HG03432 (cell line): ENCODE results near the gene CLDN4.
"Not testable (repeated sequence)": the region's sequence is repeated elsewhere in the genome, so short reads cannot be mapped to it uniquely, and the experiment has no call there.

ENCODE experiments used
- ATAC-seq: cut with Tn5 transposase; IDR thresholded peaks from one replicate; pipeline ENCODE4 v1.9.1; 2021; ENCODE audit warnings: mild to moderate bottlenecking, moderate library complexity; ENCODE audit not compliant: unreplicated experiment

CLDN4 gene

DNA sequence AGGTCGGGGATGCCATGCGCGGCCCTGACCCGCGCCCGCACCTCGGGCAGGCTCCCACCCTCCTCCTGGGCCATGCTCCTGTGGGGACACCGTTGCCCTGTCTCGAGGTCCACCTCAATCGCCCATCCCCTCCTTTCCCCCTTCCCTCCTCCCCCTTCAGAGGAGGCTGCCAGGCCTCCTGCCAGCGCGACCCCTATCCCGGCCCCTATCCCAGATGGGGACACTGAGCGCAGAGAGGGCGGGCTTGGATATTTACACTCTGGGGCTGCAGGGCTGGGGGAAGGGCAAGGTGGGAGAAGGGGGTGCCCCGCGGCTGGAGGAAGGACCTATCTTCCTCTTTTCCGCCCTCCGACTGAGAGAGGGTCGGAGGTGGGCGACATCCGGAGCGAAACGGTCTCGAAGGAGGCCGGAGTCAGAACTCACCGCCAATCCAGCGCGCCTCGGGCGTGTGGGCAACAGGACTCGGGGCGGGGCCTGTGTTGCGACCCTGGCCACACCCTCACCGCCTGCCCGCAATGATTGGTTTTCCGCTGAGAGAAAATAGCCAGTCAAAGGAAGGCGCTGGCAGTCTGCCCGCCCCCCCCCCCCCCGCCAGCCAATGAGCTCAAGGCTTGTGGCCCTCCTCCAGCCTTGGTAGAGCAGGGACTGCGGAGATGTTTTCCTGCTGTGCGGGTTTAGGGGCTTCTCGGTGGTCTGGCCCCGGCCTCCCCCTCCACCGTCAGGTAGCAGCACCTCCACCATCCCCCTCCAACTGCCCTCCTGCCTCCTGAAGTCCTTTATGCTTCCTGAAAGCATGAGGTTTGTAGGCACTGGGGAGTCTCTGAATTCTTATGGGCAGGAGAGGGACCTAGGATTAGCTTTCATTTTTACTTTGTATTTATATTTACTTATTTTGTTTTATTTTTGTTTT is 11.5 kb downstream of the CLDN4 start, which contains the start of gene METTL27:
Gene METTL27, minus strand, starts transcription at position 450 of the 910 bp plus-strand sequence. Its CDS starts 376 bp downstream, at position 74.
- ATAC-seq = peak; percentile 97

DNA sequence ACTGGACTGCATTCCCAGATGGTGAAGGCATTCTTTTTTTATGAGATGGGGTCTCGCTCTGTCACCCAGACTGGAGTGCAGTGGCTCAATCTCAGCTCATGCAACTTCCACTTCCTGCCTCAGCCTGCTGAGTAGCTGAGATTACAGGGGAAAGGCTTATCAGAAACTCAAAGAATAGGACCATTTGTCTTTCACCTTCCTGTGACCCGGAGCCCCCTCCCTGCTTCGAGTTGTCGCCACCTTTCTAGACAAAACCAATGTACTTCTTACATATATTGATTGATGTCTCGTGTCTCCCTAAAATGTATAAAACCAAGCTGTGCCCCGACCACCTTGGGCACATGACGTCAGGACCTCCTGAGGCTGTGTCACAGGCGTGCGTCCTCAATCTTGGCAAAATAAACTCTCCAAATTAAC is 13.3 kb downstream of the CLDN4 start:
- ATAC-seq = no peak

DNA sequence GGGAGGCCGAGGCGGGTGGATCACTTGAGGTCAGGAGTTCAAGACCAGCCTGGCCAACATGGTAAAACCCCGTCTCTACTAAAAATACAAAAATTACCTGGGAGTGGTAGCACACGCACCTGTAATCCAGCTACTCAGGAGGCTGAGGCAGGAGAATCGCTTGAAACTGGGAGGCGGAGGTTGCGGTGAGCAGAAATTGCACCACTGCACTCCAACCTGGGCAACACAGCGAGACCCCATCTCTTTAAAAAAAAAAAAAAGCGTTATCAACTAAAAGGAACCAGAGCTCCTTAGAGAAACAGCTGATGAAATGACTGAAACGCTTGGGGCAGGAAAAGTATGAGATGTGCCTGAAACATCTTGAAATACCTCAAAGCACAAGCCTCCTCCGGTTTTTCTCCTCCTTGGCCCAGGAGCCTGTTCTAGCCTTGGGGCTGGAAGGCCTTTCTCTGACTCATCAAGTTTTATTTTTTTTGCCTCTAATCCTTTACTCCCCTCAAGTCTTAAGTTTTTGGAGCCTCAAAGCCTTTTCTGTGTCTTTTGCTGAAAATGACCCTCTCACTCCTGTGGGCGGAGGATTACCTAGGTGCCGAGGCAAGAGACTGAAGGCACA is 14.2 kb downstream of the CLDN4 start:
- no peak for ATAC-seq

DNA sequence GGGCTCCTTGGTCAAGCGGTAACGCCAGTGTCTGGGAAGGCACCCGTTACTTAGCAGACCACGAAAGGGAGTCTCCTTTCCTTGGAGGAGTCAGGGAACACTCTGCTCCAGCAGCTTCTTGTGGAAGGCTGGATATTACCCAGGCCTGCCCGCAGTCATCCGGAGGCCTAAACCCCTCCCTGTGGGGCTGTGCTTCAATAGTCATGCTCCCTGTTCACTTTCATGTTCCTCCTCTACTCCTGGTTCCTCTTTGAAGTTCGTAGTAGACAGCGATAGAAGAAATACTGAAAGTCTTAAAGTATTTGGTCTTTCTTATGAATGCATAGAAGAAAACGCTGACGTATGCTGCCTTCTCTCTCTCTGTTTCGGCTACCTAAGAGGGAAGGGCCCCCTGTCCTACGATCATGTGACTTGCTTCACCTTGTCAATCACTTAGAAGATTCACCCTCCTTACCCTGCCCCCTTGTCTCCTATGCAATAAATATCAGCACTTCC is 15.0 kb downstream of the CLDN4 start:
- not testable (repeated sequence) for ATAC-seq

DNA sequence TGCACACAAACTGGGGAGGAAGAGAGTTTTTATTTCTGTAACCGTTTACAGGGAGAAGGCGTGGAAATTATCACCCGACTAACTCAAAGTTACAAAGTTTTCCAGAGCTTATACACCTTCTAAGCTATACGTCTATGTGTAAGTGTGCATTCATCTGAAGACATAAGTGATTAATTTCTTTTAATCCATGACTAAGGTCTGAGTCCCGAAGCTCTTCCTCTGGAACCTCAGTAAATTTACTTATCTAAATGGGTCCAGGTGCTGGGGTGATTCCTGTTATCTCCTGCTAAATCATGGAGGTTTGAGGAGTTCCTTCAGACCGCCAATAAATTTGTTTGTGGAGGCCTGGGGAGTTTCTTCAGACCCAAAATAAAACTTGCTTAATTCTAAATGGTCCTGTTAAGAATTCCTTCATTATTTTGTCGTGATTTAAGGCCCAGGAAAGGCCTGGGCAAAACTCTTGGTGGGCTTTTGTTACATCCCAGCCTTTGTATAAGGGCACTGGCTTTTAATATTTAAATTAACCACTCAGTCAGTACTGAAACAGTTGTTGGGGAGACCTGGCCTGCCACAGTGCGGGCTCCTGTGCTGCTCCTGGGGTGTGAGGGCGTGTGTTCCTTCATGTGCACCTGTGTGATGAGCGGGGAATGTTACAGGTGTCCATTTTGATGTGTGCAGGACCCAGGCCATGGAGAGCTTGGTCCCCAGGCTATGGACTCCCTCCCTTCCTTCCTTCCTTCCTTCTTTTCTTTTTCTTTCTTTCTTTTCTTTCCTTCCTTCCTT is 17.3 kb downstream of the CLDN4 start:
- ATAC-seq = no peak

DNA sequence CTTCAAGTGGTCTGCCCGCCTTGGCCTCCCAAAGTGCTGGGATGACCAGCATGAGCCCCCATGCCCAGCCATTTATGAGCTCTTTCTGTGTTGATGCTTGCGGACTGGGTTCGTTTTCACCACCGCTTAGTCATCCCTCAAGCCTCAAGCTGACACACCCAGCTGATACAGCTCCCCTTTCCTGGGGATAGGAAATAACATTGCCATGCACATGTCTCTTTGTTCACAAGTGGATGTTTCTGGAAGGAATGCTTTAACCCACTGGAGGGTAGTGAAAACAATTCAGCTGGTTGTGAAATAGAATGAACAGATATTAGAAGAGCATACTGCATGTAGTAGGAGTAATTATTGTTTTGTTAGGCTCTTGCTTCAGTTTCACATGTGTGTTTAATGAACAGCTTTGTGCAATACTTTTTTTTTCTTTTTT is 20.0 kb downstream of the CLDN4 start:
- ATAC-seq = no peak

DNA sequence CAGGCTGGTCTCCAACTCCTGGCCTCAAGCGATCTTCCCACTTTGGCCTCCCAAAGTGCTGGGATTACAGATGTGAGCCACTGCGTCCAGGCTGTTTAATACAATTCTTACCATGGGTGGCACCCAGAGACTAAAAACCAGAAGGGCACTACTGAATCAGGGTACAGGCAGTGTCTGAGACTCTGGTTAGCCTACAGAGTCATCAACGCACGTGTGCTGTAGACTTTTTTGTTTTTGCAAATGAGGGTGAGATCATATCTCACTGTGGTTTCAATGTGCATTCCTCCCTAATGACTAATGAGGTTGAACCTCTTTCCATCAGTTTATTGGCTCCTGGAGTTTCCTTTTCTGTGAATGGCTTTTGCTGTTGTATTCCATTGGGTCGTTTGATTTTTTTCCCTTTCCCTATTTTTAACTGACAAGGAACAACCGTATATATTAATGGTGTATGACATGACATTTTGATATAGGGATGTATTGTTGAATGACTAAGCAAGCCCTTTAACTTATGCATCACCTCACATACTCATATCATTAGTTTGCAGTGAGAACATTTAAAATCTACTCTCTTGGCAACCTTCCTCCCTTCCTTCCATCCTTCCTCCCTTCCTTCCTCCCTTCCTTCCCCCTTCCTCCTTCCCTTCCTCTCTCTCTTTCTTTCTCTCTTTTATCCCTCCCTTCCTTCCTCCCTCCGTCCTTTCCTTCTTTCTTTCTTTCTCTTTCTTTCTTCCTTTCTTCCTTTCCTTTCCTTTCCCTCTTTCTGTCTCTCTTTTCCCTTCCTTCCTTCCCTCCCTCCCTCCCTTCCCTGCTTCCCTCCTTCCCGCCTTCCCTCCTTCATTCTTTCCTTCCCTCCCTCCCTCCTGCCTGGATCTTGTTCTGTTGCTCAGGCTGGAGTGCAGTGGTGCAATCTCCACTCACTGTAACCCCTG is 20.9 kb downstream of the CLDN4 start:
- peak; percentile 78 for ATAC-seq

DNA sequence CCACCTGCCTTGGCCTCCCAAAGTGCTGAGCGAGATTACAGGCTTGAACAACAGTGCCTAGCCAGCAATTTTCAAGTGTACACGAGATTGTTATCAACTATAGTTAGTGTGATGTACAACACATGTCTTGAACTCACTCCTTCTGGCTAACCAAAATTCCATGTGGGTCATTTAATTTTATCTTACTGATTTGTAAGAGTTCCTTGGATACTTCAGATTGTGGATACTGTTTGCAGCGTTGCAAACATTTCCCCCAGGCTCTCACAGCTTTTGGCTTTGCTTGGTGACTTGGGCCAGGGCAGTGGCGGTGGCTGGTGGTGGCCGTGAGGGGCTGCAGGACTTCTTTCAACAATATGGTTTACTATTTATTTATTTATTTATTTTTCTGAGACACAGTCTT is 21.7 kb downstream of the CLDN4 start:
- no peak for ATAC-seq

DNA sequence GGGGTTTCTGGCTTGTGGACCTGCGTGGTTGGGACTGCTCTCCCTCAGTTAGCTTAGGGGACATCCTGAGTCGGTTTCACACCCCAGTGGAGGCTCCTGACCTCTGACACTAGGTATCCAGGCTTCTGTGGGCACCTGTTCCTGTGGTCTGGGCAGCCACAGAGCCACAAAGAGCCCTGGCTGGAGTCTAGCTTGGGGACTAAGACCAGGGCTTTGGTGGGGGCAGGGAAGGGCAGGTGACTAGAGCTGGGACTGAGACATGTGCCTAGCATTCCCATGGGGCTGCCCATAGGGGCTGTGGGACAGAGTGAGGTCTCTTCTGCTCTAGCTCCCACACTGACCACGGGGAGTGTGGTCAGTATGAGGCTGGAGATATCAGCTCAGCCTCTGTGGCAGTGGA is 26.1 kb downstream of the CLDN4 start:
- ATAC-seq = no peak

DNA sequence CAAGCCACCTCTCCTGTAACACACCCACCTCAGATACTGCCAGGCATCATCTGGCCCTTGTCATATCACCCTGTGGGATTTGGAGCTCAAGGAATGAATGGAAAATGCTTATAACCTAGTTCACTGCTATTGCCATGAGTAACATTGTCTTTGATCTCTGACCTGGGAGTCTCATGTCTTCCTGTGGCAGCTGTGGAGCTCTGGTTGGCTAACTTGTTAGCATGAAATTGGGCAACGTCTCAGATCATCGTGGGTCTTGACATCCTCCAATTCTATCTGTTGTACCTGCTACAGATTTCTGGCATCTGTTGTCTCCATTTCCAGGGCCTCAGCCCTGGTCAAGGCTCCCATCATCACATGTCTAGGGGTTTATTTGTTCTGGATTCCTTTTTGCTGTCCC is 28.0 kb downstream of the CLDN4 start:
- no peak for ATAC-seq

DNA sequence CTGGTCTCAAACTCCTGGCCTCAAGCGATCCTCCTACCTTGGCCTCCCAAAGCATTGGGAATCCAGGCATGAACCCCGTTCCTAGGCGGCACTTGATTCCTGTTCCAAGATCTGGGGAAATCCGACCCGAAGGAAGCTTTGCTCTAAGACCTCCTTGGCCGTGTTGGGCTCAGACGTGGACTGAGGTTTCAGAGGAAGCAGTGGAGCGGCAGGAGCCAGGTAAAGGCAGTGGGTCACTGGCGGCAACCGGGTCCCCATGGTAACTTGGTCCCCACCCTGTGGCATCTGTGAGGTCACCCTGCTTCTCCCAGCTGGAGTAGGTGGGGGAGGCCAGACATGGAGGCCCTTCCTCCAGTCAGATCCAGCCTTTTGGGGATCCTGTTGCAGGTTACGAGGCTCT is 30.1 kb downstream of the CLDN4 start, which contains the start of gene TMEM270:
Gene TMEM270, plus strand, starts transcription at position 301 of the 400 bp plus-strand sequence. Its CDS starts 36 bp downstream, at position 337.
- no peak for ATAC-seq

DNA sequence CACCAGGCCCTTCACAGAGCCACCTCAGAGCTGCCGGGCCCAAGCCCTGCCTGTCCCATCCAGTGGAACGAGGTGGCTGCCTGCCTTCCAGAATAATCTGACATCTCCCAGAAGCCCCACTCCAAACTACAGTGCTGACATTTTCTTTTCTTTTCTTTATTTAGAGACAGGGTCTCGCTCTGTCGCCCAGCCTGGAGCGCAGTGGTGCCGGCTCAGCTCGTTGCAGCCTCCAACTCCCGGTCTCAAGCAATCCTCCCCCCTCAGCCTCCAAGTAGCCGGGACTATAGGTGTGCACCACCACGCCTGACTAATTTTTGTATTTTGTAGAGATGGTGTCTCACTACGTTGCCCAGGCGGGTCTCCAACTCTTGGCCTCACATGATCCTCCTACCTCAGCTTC is 30.5 kb downstream of the CLDN4 start:
- ATAC-seq = no peak

DNA sequence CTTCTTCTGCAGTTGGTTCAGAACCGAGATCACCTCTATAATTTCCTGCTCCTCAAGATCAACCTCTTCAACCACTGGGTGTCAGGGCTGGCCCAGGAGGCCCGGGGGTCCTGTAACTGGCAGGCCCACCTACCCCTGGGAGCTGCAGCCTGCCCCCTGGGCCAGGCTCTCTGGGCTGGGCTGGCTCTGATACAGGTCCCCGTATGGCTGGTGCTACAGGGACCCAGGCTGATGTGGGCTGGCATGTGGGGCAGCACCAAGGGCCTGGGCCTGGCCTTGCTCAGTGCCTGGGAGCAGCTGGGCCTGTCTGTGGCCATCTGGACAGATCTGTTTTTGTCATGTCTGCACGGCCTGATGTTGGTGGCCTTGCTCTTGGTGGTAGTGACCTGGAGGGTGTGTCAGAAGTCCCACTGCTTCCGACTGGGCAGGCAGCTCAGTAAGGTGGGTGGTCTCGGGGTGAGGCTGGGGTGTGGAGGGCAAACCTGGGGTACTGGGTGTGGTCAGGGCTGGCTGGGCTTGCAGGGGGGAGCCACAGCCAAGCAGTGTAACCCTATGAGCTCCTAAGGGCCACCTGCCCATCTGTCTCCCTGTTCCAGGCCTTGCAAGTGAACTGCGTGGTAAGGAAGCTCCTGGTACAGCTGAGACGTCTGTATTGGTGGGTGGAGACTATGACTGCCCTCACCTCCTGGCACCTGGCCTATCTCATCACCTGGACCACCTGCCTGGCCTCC is 34.4 kb downstream of the CLDN4 start:
- no peak for ATAC-seq

DNA sequence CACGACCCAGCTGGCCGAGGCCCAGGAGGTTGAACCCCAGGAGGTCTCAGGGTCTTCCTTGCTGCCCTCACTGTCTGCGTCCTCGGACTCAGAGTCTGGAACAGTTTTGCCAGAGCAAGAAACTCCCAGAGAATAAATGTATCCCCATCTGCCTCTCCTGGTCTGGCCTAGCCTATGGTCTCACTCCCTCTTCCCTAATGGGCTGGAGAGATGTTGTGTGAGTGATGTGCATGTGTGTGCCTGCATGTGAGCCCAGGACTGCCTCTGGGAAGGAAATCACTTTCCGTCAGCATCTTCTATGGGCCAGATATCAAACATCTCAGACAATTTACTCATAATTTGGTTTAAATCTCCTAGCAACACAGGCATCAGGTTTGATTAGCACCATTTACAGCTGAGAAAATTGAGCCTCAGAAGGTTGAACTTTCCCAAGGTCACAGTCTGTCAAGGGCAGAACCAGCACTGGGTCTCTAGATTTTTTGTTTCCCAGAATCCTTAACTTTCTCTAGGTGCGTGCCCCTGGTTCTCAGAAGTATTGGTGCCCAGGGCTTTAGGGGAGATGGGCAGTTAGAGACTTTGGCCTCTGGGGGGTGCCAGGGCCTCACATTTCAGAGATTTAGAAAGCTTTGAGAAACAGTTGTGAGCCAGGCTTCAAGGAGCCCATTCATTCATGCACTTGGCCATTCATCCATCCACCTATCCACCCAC is 35.1 kb downstream of the CLDN4 start:
- no peak for ATAC-seq

DNA sequence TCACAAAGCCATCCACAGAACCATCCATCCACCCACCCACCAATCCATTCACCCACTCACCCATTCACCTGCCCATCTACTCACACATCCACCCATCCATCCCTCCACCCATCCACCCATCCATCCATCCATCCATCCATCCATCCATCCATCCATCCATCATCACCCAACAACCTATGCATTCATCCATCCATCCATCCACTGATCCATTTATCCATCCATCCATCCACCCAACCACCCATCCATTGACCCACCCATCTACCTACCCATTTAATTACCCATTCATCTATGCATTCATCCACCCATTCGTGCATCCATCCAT is 35.6 kb downstream of the CLDN4 start:
- no peak for ATAC-seq

DNA sequence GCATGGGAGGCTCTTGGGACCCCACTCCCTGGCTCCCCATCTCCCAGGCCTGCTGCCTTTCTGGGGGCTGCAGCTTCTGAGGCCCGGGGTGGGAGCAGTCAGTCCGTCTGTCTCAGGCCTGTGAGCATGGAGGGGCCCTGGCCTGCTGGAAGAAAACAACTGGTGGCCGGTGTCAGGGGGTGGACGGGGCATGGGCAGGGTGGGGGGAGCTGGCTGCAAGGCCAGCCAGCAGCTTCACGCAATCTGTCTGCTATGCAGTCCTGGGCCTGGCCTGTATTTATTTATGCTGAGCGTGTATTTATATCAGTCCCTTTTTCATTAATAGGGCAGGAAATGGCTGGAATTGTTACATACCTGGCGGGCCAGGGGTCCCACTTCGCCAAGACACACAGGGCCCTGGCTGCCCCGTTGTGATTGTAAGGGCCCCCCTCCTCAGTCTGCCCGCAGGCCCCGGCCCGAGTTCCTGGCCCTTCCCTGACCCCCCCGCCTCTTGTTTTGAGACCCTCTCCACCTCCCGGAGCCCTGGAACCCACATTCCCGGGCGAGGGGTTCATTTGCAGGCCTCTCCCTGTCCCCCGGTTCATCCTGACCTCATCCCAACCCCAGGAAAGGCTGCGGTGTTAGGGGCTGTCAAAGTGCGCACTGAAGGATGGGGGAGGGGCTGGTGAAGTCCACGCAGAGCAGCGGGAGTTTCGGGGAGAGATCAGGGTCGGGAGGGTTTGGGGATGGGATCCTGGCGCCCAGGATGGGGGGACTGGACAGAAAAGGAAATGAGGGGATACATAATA is 38.4 kb downstream of the CLDN4 start:
- ATAC-seq = no peak

DNA sequence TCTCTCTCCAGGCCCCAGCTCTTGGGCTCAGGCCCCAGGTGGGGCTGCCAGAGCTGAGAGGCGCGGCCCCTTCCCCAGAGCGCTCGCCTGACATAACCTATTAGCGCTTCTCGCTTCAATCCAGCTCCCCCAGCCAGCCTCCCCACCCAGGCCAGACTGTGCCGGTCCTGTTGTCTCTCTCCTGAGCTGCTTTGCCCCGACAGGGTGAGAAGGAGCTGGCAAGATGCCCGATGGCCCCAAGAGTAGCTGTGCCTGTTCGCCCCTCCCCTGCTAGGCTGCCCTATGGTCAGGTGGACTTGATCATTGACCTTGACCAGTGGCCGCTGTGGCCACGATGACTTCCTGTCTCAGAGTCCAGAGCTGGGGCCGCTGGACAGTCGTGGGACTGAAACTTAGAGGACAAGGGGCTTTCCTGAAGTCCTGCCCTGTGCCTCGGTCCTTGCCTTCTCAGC is 39.3 kb downstream of the CLDN4 start:
- no peak for ATAC-seq
